Astrocyte (in vitro differentiated cells and primary cell): ENCODE measurements around the gene MAST2. TPM values are rescaled to one million over a fixed set of nuclear protein-coding genes. Genes with fewer than 3 reads are reported as not detected.

Source experiments
- DNase-seq: peaks from one replicate; pipeline ENCODE4 v3.0.0-alpha.2; 2010; ENCODE audit warnings: low read depth
- FAIRE-seq: peaks from 2 replicates; lab custom pipeline; 2011; peaks lifted over from hg19 to GRCh38; lab: Jason Lieb, UNC
- H2AFZ ChIP-seq: 2 replicates; pipeline ENCODE4 v1.6.0; 2012; ENCODE audit warnings: low read depth, low read length, inconsistent platforms
- H3K27ac ChIP-seq: 2 replicates; pipeline ENCODE4 v1.5.1; 2011; ENCODE audit warnings: low read depth, low read length, inconsistent platforms
- H3K27me3 ChIP-seq: 2 replicates; pipeline ENCODE4 v1.6.0; 2011; ENCODE audit warnings: low read length, inconsistent platforms; ENCODE audit not compliant: insufficient read depth
- H3K36me3 ChIP-seq: 2 replicates; pipeline ENCODE4 v1.5.1; 2011; ENCODE audit warnings: low read length, inconsistent platforms; ENCODE audit not compliant: insufficient read depth
- H3K4me1 ChIP-seq: 2 replicates; pipeline ENCODE4 v1.5.1; 2011; ENCODE audit warnings: low read length, inconsistent platforms; ENCODE audit not compliant: insufficient read depth
- H3K4me2 ChIP-seq: 2 replicates; pipeline ENCODE4 v1.6.0; 2012; ENCODE audit warnings: low read length, inconsistent platforms
- H3K4me3 ChIP-seq: 2 replicates; pipeline ENCODE4 v1.5.1; 2011; ENCODE audit warnings: low read depth, mild to moderate bottlenecking, low read length, inconsistent platforms; ENCODE audit not compliant: insufficient read depth
- H3K79me2 ChIP-seq: 2 replicates; pipeline ENCODE4 v1.6.0; 2012; ENCODE audit warnings: mild to moderate bottlenecking, low read length, inconsistent platforms; ENCODE audit not compliant: insufficient read depth
- H3K9ac ChIP-seq: 2 replicates; pipeline ENCODE4 v1.6.0; 2012; ENCODE audit warnings: mild to moderate bottlenecking, low read length, inconsistent platforms
- H3K9me3 ChIP-seq: 2 replicates; pipeline ENCODE4 v1.5.1; 2012; ENCODE audit warnings: low read depth, mild to moderate bottlenecking, low read length, inconsistent platforms; ENCODE audit not compliant: insufficient read depth
- H4K20me1 ChIP-seq: 2 replicates; pipeline ENCODE4 v1.6.0; 2012; ENCODE audit warnings: low read length, inconsistent platforms; ENCODE audit not compliant: insufficient read depth
- H3K27ac Mint-ChIP-seq: one replicate; pipeline ENCODE4 v1.8.0; 2021; ENCODE audit warnings: mild to moderate bottlenecking, mixed read lengths; ENCODE audit not compliant: unreplicated experiment
- H3K27me3 Mint-ChIP-seq: one replicate; pipeline ENCODE4 v1.8.0; 2021; ENCODE audit warnings: low read depth, mixed read lengths; ENCODE audit not compliant: unreplicated experiment
- H3K36me3 Mint-ChIP-seq: one replicate; pipeline ENCODE4 v1.8.0; 2021; ENCODE audit warnings: low read depth, mixed read lengths; ENCODE audit not compliant: unreplicated experiment
- H3K4me1 Mint-ChIP-seq: one replicate; pipeline ENCODE4 v1.8.0; 2021; ENCODE audit warnings: low read depth, mixed read lengths; ENCODE audit not compliant: unreplicated experiment
- H3K4me3 Mint-ChIP-seq: one replicate; pipeline ENCODE4 v1.8.0; 2021; ENCODE audit warnings: mild to moderate bottlenecking, moderate library complexity, mixed read lengths; ENCODE audit not compliant: unreplicated experiment
- H3K9me3 Mint-ChIP-seq: one replicate; pipeline ENCODE4 v1.8.0; 2021; ENCODE audit warnings: mild to moderate bottlenecking, mixed read lengths; ENCODE audit not compliant: unreplicated experiment
- EZH2 ChIP-seq: IDR thresholded peaks from 2 replicates; pipeline ENCODE4 v1.6.1; 2012; ENCODE audit warnings: mild to moderate bottlenecking, low read length, inconsistent platforms; ENCODE audit not compliant: insufficient read depth
- total RNA-seq: library from RNA; stranded (reverse); gene quantifications from 2 replicates; pipeline ENCODE4 v1.2.1, GENCODE V29; 2021
- TF ChIP-seq, protein P1 (sequence below): IDR thresholded peaks from 2 replicates; pipeline ENCODE4 v1.5.1; 2011; ENCODE audit warnings: low read depth, mild to moderate bottlenecking, inconsistent platforms, low read length, moderate library complexity; ENCODE audit not compliant: insufficient read depth

The MAST2 gene
- total RNA-seq, 1 donor from 2014 or later, result 41.0 TPM

DNA sequence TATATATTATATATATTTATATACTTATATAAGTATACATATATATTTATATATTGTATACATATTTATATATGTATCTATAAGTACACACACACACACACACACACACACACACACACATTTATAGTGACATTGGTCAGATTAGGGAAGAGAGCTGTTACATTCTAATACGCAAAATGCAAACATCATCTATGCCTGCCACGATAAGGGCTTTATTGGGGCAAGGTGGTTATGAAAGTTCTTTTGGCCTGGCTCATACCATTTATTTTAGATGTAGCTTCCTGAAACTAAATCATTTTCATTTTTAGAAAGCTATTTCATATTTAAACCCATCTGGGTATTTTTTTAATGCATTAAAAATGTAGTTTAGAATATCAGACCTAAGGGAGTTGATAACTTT, 82.8 kb downstream of the MAST2 start:
- Histone ChIP-seq H3K4me3 (no peak overlapping the region), H3K4me1 (no peaks in the 10 kb centered on the region), H2AFZ (no peak overlapping the region), H4K20me1 (no peaks in the 10 kb centered on the region), H3K79me2 (peaks cover 12% of the 10 kb centered on the region), H3K9ac (no peak overlapping the region), H3K9me3 (no peaks in the 10 kb centered on the region), H3K27ac (no peak overlapping the region), H3K4me2 (no peak overlapping the region), H3K36me3 (no peaks in the 10 kb centered on the region), H3K27me3 (no peaks in the 10 kb centered on the region)
- TF ChIP-seq, protein P1, sequence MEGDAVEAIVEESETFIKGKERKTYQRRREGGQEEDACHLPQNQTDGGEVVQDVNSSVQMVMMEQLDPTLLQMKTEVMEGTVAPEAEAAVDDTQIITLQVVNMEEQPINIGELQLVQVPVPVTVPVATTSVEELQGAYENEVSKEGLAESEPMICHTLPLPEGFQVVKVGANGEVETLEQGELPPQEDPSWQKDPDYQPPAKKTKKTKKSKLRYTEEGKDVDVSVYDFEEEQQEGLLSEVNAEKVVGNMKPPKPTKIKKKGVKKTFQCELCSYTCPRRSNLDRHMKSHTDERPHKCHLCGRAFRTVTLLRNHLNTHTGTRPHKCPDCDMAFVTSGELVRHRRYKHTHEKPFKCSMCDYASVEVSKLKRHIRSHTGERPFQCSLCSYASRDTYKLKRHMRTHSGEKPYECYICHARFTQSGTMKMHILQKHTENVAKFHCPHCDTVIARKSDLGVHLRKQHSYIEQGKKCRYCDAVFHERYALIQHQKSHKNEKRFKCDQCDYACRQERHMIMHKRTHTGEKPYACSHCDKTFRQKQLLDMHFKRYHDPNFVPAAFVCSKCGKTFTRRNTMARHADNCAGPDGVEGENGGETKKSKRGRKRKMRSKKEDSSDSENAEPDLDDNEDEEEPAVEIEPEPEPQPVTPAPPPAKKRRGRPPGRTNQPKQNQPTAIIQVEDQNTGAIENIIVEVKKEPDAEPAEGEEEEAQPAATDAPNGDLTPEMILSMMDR, result no peak
- no peak for TF ChIP-seq EZH2
- Mint-ChIP-seq H3K4me3 (no peak overlapping the region), H3K27ac (no peak overlapping the region), H3K27me3 (no peaks in the 10 kb centered on the region), H3K4me1 (peaks cover 17% of the 10 kb centered on the region), H3K36me3 (peaks cover 2% of the 10 kb centered on the region), H3K9me3 (no peaks in the 10 kb centered on the region)
- FAIRE-seq, result no peak
- DNase-seq, result no peak

DNA sequence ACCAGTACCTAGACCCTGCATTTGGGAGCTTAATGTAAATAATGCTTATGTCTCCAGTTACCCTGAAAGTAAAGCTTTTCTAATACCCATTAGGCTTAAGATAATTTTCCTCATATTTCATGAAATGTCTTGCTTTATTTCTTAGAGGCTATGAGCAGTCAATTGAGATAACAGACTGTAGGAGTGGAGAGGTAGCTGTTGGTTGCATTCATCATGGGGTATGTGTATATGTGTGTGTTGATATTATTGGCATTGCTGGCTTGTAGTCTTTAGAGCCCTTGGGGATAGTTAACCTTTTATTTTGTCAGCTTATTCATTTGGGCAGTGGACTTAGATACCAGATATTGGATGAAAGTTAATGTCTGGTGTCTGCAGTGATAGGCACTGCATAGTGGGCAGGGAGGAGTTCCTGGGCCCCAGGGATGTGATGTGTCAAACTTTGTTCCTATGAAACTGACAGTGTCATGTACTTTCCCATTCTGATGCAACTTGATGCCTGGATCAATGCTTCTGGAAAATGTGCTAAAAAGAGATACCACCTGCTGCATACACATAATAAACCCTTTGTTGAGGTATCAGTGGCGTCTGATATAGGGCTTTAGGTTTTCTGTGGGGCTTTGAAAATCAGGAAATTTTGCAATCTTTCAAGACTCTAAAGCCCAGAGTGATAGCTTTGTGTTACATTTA, 83.9 kb downstream of the MAST2 start:
- peaks cover 20% of the 10 kb centered on the region for H3K4me1 Mint-ChIP-seq
- Histone ChIP-seq H3K9me3 (no peaks in the 10 kb centered on the region), H3K27ac (no peak overlapping the region), H2AFZ (no peak overlapping the region), H4K20me1 (no peaks in the 10 kb centered on the region), H3K79me2 (peaks cover 12% of the 10 kb centered on the region), H3K4me1 (peaks cover 8% of the 10 kb centered on the region), H3K9ac (no peak overlapping the region), H3K4me2 (no peak overlapping the region), H3K36me3 (no peaks in the 10 kb centered on the region), H3K27me3 (no peaks in the 10 kb centered on the region), H3K4me3 (no peak overlapping the region)
- FAIRE-seq (no peak), DNase-seq (no peak)
- peak overlapping the region; percentile 19 for H3K27ac Mint-ChIP-seq
- H3K9me3 Mint-ChIP-seq, result no peaks in the 10 kb centered on the region
- H3K36me3 Mint-ChIP-seq, result peaks cover 2% of the 10 kb centered on the region
- no peak overlapping the region for H3K4me3 Mint-ChIP-seq
- TF ChIP-seq, protein P1, result no peak
- H3K27me3 Mint-ChIP-seq, result no peaks in the 10 kb centered on the region

DNA sequence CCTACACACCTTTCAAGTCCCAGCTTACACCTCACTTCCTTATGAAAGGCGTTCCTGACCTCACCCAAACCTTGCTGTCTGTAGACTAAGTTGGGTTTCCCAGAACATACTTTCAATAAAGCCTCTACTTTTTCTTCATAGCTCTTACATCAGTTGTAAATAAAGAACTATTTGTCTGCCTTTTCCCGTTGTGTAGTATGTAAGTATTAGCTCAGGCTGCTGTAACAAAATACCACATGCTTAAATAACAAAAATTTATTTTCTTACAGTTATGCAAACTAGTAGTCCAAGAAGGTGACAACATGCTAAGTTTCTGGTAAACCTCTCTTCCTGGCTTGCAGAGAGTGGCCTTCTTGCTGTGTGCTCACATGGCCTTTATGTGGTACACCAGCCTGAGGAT, 86.7 kb downstream of the MAST2 start:
- H3K27me3 Mint-ChIP-seq, result no peaks in the 10 kb centered on the region
- no peak overlapping the region for H3K27ac ChIP-seq
- H3K4me3 Mint-ChIP-seq, result no peak overlapping the region
- H3K36me3 Mint-ChIP-seq, result peaks cover 2% of the 10 kb centered on the region
- no peaks in the 10 kb centered on the region for H3K9me3 ChIP-seq
- peaks cover 14% of the 10 kb centered on the region for H3K4me1 ChIP-seq
- no peak overlapping the region for H3K4me2 ChIP-seq
- H3K9ac ChIP-seq, result no peak overlapping the region
- DNase-seq (no peak), FAIRE-seq (no peak)
- no peaks in the 10 kb centered on the region for H3K27me3 ChIP-seq
- no peaks in the 10 kb centered on the region for H3K9me3 Mint-ChIP-seq
- no peak for TF ChIP-seq EZH2
- TF ChIP-seq, protein P1, result no peak
- no peak overlapping the region for H2AFZ ChIP-seq
- H4K20me1 ChIP-seq, result no peaks in the 10 kb centered on the region
- H3K4me1 Mint-ChIP-seq, result peaks cover 11% of the 10 kb centered on the region
- no peak overlapping the region for H3K4me3 ChIP-seq
- no peaks in the 10 kb centered on the region for H3K36me3 ChIP-seq
- H3K27ac Mint-ChIP-seq, result no peak overlapping the region
- peaks cover 12% of the 10 kb centered on the region for H3K79me2 ChIP-seq
